Measurements from ENCODE around the gene LRRC8C. TPM values are rescaled to one million over a fixed set of nuclear protein-coding genes. Genes with fewer than 3 reads are reported as not detected.
"Not testable (repeated sequence)": the region's sequence is repeated elsewhere in the genome, so short reads cannot be mapped to it uniquely, and the experiment has no call there.

The LRRC8C gene
- total RNA-seq, 1 donor from 2014 or later, result 5.2 TPM

- no peaks in the 10 kb centered on the region for H3K4me1 Mint-ChIP-seq (ENCODE audit: unreplicated experiment)
- DNase-seq (ENCODE audit: extremely low spot score, unreplicated experiment), result no peak
These were observed 8.6 kb upstream of the LRRC8C start for GRCh38 chr1:89624314-89624713.

GRCh38 chr1:89624715-89625323 lies 8.1 kb upstream of the LRRC8C start:
- Mint-ChIP-seq H3K36me3 (no peaks in the 10 kb centered on the region), H3K4me3 (no peak overlapping the region), H3K4me1 (ENCODE audit: unreplicated experiment) (no peaks in the 10 kb centered on the region), H3K9me3 (no peaks in the 10 kb centered on the region), H3K27me3 (no peaks in the 10 kb centered on the region), H3K27ac (no peak overlapping the region)
- DNase-seq (ENCODE audit: extremely low spot score, unreplicated experiment), result no peak
- TF ChIP-seq CTCF (conservative IDR thresholded peaks at IDR 0.05), result no peak

More at GRCh38 chr1:89624314-89624713, 8.6 kb upstream of the LRRC8C start:
- H3K36me3 Mint-ChIP-seq, result no peaks in the 10 kb centered on the region
- no peak for TF ChIP-seq CTCF (conservative IDR thresholded peaks at IDR 0.05)
- no peak overlapping the region for H3K27ac Mint-ChIP-seq
- no peaks in the 10 kb centered on the region for H3K9me3 Mint-ChIP-seq
- no peaks in the 10 kb centered on the region for H3K27me3 Mint-ChIP-seq
- H3K4me3 Mint-ChIP-seq, result no peak overlapping the region

GRCh38 chr1:89627596-89627962 lies 5.3 kb upstream of the LRRC8C start:
- H3K27ac Mint-ChIP-seq, result no peak overlapping the region
- peaks cover 18% of the 10 kb centered on the region for H3K27me3 Mint-ChIP-seq
- no peaks in the 10 kb centered on the region for H3K36me3 Mint-ChIP-seq
- no peak overlapping the region for H3K4me3 Mint-ChIP-seq
- no peak for DNase-seq (ENCODE audit: extremely low spot score, unreplicated experiment)
- H3K4me1 Mint-ChIP-seq (ENCODE audit: unreplicated experiment), result peaks cover 7% of the 10 kb centered on the region
- no peaks in the 10 kb centered on the region for H3K9me3 Mint-ChIP-seq
- no peak for TF ChIP-seq CTCF (conservative IDR thresholded peaks at IDR 0.05)

GRCh38 chr1:89629146-89629545 lies 3.8 kb upstream of the LRRC8C start:
- Mint-ChIP-seq H3K9me3 (no peaks in the 10 kb centered on the region), H3K4me3 (no peak overlapping the region), H3K27ac (no peak overlapping the region), H3K4me1 (ENCODE audit: unreplicated experiment) (peaks cover 11% of the 10 kb centered on the region), H3K36me3 (no peaks in the 10 kb centered on the region), H3K27me3 (peaks cover 25% of the 10 kb centered on the region)
- DNase-seq (ENCODE audit: extremely low spot score, unreplicated experiment), result no peak
- TF ChIP-seq CTCF (conservative IDR thresholded peaks at IDR 0.05), result no peak

GRCh38 chr1:89629600-89629999 lies 3.3 kb upstream of the LRRC8C start:
- H3K36me3 Mint-ChIP-seq, result not testable (repeated sequence)

GRCh38 chr1:89630048-89630447 lies 2.9 kb upstream of the LRRC8C start:
- TF ChIP-seq CTCF (conservative IDR thresholded peaks at IDR 0.05), result peak; percentile 22
- DNase-seq (ENCODE audit: extremely low spot score, unreplicated experiment), result no peak
- peaks cover 32% of the 10 kb centered on the region for H3K27me3 Mint-ChIP-seq
- peak overlapping the region; percentile 32 for H3K4me3 Mint-ChIP-seq
- H3K4me1 Mint-ChIP-seq (ENCODE audit: unreplicated experiment), result peaks cover 17% of the 10 kb centered on the region
- no peaks in the 10 kb centered on the region for H3K9me3 Mint-ChIP-seq
- no peaks in the 10 kb centered on the region for H3K36me3 Mint-ChIP-seq
- H3K27ac Mint-ChIP-seq, result no peak overlapping the region

More at GRCh38 chr1:89629600-89629999, 3.3 kb upstream of the LRRC8C start:
- not testable (repeated sequence) for H3K27ac Mint-ChIP-seq; H3K4me3 Mint-ChIP-seq; H3K9me3 Mint-ChIP-seq; DNase-seq (ENCODE audit: extremely low spot score, unreplicated experiment)
- peaks cover 15% of the 10 kb centered on the region for H3K4me1 Mint-ChIP-seq (ENCODE audit: unreplicated experiment)
- peaks cover 29% of the 10 kb centered on the region for H3K27me3 Mint-ChIP-seq
